Measurements from ENCODE around the gene METTL13.

- TF ChIP-seq GABPA (IDR thresholded peaks at IDR 0.05; ENCODE audit: low read depth) (no peak), POLR2AphosphoS5 (IDR thresholded peaks at IDR 0.05; ENCODE audit: low read depth) (no peak), CTCF (IDR thresholded peaks at IDR 0.05; ENCODE audit: insufficient read depth, low read length) (no peak), REST (IDR thresholded peaks at IDR 0.05; ENCODE audit: insufficient replicate concordance, low read depth) (no peak), SPI1 (IDR thresholded peaks at IDR 0.05; ENCODE audit: borderline replicate concordance, low read depth) (no peak)
These were observed 21.6 kb downstream of the METTL13 start for GRCh38 chr1:171803045-171803444.
